ENCODE results near the gene MAP2K6. TPM values are rescaled to one million over a fixed set of nuclear protein-coding genes. Genes with fewer than 3 reads are reported as not detected.

MAP2K6 gene
- total and polyA plus RNA-seq, 4 experiments from 2014 or later, result 14.5 to 21.3 (median 17.4) TPM

- no peak overlapping the region for H3K4me3 ChIP-seq (ENCODE audit: low read length in 2 of 2)
- H3K4me1 ChIP-seq (ENCODE audit: insufficient read depth, low read length), result peaks cover 20% of the 10 kb centered on the region
- no peaks in the 10 kb centered on the region for H3K9me3 Mint-ChIP-seq
- H3K4me1 Mint-ChIP-seq, result peaks cover 0 to 1% (median 0%) of the 10 kb centered on the region in 4 donors
- ChIA-PET POLR2A (ENCODE audit: partially characterized antibody) (no interaction called here), CTCF (ENCODE audit: partially characterized antibody) (interaction anchor here (1.2 to 3.3 kb wide), 3 partner anchors 8 to 17 kb away, joined by 4 to 15 read pairs (median 4); no protein-coding TSS in a partner anchor)
- H3K36me3 Mint-ChIP-seq, result no peaks in the 10 kb centered on the region
- DNase-seq, result no peak
- peak overlapping the region in 1 of 7 donors; percentile 65 for H3K27ac Mint-ChIP-seq
- H3K36me3 ChIP-seq (ENCODE audit: insufficient read depth, low read length), result no peaks in the 10 kb centered on the region
- H3K27me3 ChIP-seq (ENCODE audit: insufficient read depth, low read length), result no peaks in the 10 kb centered on the region
- no peaks in the 10 kb centered on the region for H3K27me3 Mint-ChIP-seq
- intact Hi-C loops (cut with micrococcal nuclease), result loop anchor here (5.0 kb wide), 1 partner anchor 900 kb away; the partner anchor contains the start of gene PRKAR1A
- H3K9me3 ChIP-seq (ENCODE audit: control insufficient read depth in 1 of 2, low read length in 2 of 2), result no peaks in the 10 kb centered on the region
- no peak overlapping the region for H3K4me3 Mint-ChIP-seq
- no peak overlapping the region for H3K27ac ChIP-seq (ENCODE audit: low read depth, low read length)
Observed at GRCh38 chr17:69412251-69412671, 2.2 kb upstream of the MAP2K6 start.

DNA sequence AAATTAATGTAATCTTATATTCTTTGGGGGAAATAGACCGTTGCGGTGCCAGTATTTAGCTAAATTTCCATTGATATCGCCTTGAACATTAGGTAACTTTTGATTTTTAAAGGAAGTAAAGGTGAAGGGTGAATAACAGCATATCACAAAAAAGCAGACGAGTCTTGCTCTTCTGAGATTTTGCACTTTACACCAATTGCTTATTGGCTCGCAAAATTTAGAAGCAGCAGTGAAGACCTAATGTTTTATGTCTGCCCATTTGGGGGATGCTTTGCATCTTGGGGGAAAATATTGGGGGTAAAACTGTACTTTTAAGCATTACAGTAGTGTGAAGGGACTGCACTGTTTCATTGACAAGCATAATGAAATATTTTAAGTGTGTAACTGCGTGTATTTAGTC lies 934 bp downstream of the MAP2K6 start:
- peaks cover 42% of the 10 kb centered on the region for H3K4me1 ChIP-seq (ENCODE audit: insufficient read depth, low read length)
- no peaks in the 10 kb centered on the region for H3K9me3 Mint-ChIP-seq
- no peak overlapping the region for H3K27ac Mint-ChIP-seq
- H3K27me3 Mint-ChIP-seq, result no peaks in the 10 kb centered on the region
- no peak for DNase-seq
- no peak overlapping the region for H3K4me3 Mint-ChIP-seq
- H3K36me3 ChIP-seq (ENCODE audit: insufficient read depth, low read length), result no peaks in the 10 kb centered on the region
- CTCF ChIA-PET (ENCODE audit: partially characterized antibody), result interaction anchor here (0.7 to 3.3 kb wide), 6 partner anchors 21 to 109 kb away, joined by 3 to 29 read pairs (median 5); partner anchors contain the start of gene ABCA5
- H3K27me3 ChIP-seq (ENCODE audit: insufficient read depth, low read length), result no peaks in the 10 kb centered on the region
- H3K4me1 Mint-ChIP-seq, result peaks cover 6 to 13% (median 8%) of the 10 kb centered on the region in 4 donors
- POLR2A ChIA-PET (ENCODE audit: partially characterized antibody), result interaction anchor here (0.9 to 2.4 kb wide), 8 partner anchors 8 to 166 kb away, joined by 3 to 28 read pairs (median 3); partner anchors contain the start of gene ABCA5
- peak overlapping the region; percentile 13 to 90 for H3K4me3 ChIP-seq (ENCODE audit: low read length in 2 of 2)
- intact Hi-C loops (cut with micrococcal nuclease), result no loop called here
- H3K9me3 ChIP-seq (ENCODE audit: control insufficient read depth in 1 of 2, low read length in 2 of 2), result no peaks in the 10 kb centered on the region
- H3K27ac ChIP-seq (ENCODE audit: low read depth, low read length), result peak overlapping the region; percentile 17
- no peaks in the 10 kb centered on the region for H3K36me3 Mint-ChIP-seq

- Histone ChIP-seq H3K4me3 (ENCODE audit: low read length in 2 of 2) (no peak overlapping the region), H3K27ac (ENCODE audit: low read depth, low read length) (no peak overlapping the region), H3K27me3 (ENCODE audit: insufficient read depth, low read length) (no peaks in the 10 kb centered on the region), H3K4me1 (ENCODE audit: insufficient read depth, low read length) (peaks cover 42% of the 10 kb centered on the region), H3K36me3 (ENCODE audit: insufficient read depth, low read length) (no peaks in the 10 kb centered on the region), H3K9me3 (ENCODE audit: control insufficient read depth in 1 of 2, low read length in 2 of 2) (no peaks in the 10 kb centered on the region)
- no peaks in the 10 kb centered on the region for H3K27me3 Mint-ChIP-seq
- peaks cover 0 to 6% of the 10 kb centered on the region in 2 donors for H3K36me3 Mint-ChIP-seq
- ChIA-PET CTCF (ENCODE audit: partially characterized antibody) (no interaction called here), POLR2A (ENCODE audit: partially characterized antibody) (interaction anchor here (2.1 kb wide), 1 partner anchor 91 kb away, joined by 6 read pairs; the partner anchor contains the start of gene ABCA5)
- intact Hi-C loops (cut with micrococcal nuclease), result no loop called here
- H3K27ac Mint-ChIP-seq, result peak overlapping the region in 4 of 7 donors; percentile 61 to 86 (median 67)
- peaks cover 13 to 26% (median 22%) of the 10 kb centered on the region in 4 donors for H3K4me1 Mint-ChIP-seq
- peak overlapping the region in 5 of 8 donors; percentile 15 to 51 (median 29) for H3K4me3 Mint-ChIP-seq
- DNase-seq, result no peak
- no peaks in the 10 kb centered on the region for H3K9me3 Mint-ChIP-seq
Observed at GRCh38 chr17:69417545-69418483, 3.3 kb downstream of the MAP2K6 start.

DNA sequence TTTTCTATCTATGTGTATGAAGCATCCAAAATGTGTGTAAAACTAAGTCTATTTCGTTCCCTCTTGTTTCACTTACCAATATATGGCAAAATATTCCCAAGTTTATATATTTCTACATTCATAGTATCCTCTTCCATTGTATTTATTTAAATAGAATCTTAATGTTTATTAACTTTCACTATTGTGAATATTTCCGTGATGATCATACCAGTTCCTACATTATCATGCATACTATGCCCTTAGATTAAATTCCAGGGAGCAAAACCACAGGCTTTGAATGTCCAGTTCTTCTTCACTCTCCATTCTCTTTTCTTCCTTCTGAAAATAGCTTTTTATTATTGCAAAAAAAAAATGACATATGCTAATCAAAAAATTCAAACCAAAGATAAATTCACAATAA lies 4.0 kb downstream of the MAP2K6 start:
- Histone ChIP-seq H3K9me3 (ENCODE audit: control insufficient read depth in 1 of 2, low read length in 2 of 2) (no peaks in the 10 kb centered on the region), H3K36me3 (ENCODE audit: insufficient read depth, low read length) (no peaks in the 10 kb centered on the region), H3K4me1 (ENCODE audit: insufficient read depth, low read length) (peaks cover 47% of the 10 kb centered on the region), H3K4me3 (ENCODE audit: low read length in 2 of 2) (no peak overlapping the region), H3K27ac (ENCODE audit: low read depth, low read length) (no peak overlapping the region), H3K27me3 (ENCODE audit: insufficient read depth, low read length) (no peaks in the 10 kb centered on the region)
- Mint-ChIP-seq H3K4me3 (peak overlapping the region in 2 of 8 donors; percentile 50 to 51), H3K36me3 (peaks cover 0 to 9% of the 10 kb centered on the region in 2 donors), H3K27ac (peak overlapping the region in 2 of 7 donors; percentile 61 to 65), H3K4me1 (peaks cover 20 to 33% (median 29%) of the 10 kb centered on the region in 4 donors), H3K9me3 (no peaks in the 10 kb centered on the region), H3K27me3 (no peaks in the 10 kb centered on the region)
- ChIA-PET POLR2A (ENCODE audit: partially characterized antibody) (interaction anchor here (2.1 kb wide), 1 partner anchor 92 kb away, joined by 6 read pairs; the partner anchor contains the start of gene ABCA5), CTCF (ENCODE audit: partially characterized antibody) (no interaction called here)
- intact Hi-C loops (cut with micrococcal nuclease), result no loop called here
- DNase-seq, result no peak

DNA sequence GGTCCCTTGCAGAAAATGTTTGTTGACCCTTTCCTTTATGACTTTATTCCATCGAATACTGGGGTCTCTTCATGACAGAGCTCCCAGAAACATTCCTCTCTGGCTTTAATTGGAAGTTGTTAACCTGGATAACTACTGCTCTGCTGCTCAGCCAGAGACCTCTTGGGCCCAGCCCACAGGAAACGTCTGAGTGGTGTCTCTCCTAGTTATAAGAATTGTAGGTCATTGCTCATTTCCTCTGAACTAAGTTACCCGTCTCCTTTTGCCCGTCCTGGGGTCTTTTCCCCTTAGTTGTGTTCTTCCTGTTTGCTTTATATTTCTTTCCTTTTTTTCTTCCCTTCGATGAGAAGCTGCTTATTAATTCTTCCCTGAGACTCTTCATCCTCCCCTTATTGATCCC lies 9.0 kb downstream of the MAP2K6 start:
- peak overlapping the region in 5 of 7 donors; percentile 33 to 79 (median 54) for H3K27ac Mint-ChIP-seq
- H3K9me3 ChIP-seq (ENCODE audit: control insufficient read depth in 1 of 2, low read length in 2 of 2), result no peaks in the 10 kb centered on the region
- no peak overlapping the region for H3K27ac ChIP-seq (ENCODE audit: low read depth, low read length)
- peaks cover 22% of the 10 kb centered on the region for H3K4me1 ChIP-seq (ENCODE audit: insufficient read depth, low read length)
- no peak for DNase-seq
- H3K36me3 ChIP-seq (ENCODE audit: insufficient read depth, low read length), result no peaks in the 10 kb centered on the region
- peaks cover 36 to 68% (median 55%) of the 10 kb centered on the region in 4 donors for H3K4me1 Mint-ChIP-seq
- peaks cover 2 to 20% of the 10 kb centered on the region in 2 donors for H3K36me3 Mint-ChIP-seq
- intact Hi-C loops (cut with micrococcal nuclease), result no loop called here
- ChIA-PET POLR2A (ENCODE audit: partially characterized antibody) (interaction anchor here (0.7 to 2.5 kb wide), 3 partner anchors 9 to 97 kb away, joined by 3 to 14 read pairs (median 4); partner anchors contain the start of gene MAP2K6), CTCF (ENCODE audit: partially characterized antibody) (interaction anchor here (0.8 to 2.8 kb wide), 2 partner anchors 14 to 29 kb away, joined by 3 to 8 read pairs; no protein-coding TSS in a partner anchor)
- no peaks in the 10 kb centered on the region for H3K27me3 Mint-ChIP-seq
- no peak overlapping the region for H3K4me3 ChIP-seq (ENCODE audit: low read length in 2 of 2)
- H3K9me3 Mint-ChIP-seq, result no peaks in the 10 kb centered on the region
- peak overlapping the region in 6 of 8 donors; percentile 12 to 70 (median 42) for H3K4me3 Mint-ChIP-seq
- no peaks in the 10 kb centered on the region for H3K27me3 ChIP-seq (ENCODE audit: insufficient read depth, low read length)

DNA sequence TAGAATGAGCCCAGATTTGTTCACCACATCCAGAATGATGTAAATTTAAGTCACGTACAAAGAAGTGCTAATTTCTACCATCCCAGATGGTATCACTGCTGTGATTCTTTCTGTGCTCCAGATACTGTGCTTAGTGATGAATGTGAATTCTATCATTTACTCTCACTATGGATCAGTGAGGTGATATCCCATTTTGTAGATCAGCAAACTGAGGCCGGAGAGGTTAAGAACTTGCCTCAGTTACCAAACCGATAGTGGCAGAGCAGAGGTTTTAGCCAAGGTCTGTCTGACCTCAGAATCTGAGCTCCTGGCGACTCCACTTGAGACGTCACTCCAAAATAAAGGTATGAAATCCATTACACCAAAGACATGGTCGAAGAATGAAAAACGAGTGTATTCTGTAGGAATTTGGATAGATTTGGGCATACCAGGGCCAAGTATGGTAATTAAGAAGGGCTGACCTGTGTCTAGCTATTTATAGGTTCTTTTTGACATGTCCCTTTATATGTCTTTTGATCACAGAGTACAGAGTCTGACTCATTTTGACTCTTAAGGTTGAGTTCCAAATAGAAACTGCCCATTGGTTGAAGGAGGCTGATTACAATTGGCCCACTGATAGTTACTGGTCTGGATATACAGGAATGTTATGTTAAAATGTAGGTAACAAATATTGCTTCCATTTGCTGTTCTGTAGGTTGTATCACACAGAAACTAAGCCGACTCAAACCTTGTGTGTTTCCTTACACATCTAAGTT lies 10.0 kb downstream of the MAP2K6 start:
- no peak overlapping the region for H3K27ac Mint-ChIP-seq
- no peaks in the 10 kb centered on the region for H3K27me3 Mint-ChIP-seq
- no peak overlapping the region for H3K4me3 Mint-ChIP-seq
- intact Hi-C loops (cut with micrococcal nuclease), result no loop called here
- H3K4me1 Mint-ChIP-seq, result peaks cover 37 to 71% (median 53%) of the 10 kb centered on the region in 4 donors
- H3K36me3 Mint-ChIP-seq, result peaks cover 2 to 22% of the 10 kb centered on the region in 2 donors
- CTCF ChIA-PET (ENCODE audit: partially characterized antibody), result interaction anchor here (0.8 to 2.8 kb wide), 2 partner anchors 13 to 30 kb away, joined by 3 to 8 read pairs; no protein-coding TSS in a partner anchor
- Histone ChIP-seq H3K27me3 (ENCODE audit: insufficient read depth, low read length) (no peaks in the 10 kb centered on the region), H3K36me3 (ENCODE audit: insufficient read depth, low read length) (no peaks in the 10 kb centered on the region), H3K4me3 (ENCODE audit: low read length in 2 of 2) (no peak overlapping the region), H3K4me1 (ENCODE audit: insufficient read depth, low read length) (peaks cover 13% of the 10 kb centered on the region), H3K27ac (ENCODE audit: low read depth, low read length) (no peak overlapping the region), H3K9me3 (ENCODE audit: control insufficient read depth in 1 of 2, low read length in 2 of 2) (no peaks in the 10 kb centered on the region)
- POLR2A ChIA-PET (ENCODE audit: partially characterized antibody), result interaction anchor here (0.7 to 2.5 kb wide), 2 partner anchors 10 to 35 kb away, joined by 4 to 14 read pairs; partner anchors contain the start of gene MAP2K6
- no peaks in the 10 kb centered on the region for H3K9me3 Mint-ChIP-seq
- DNase-seq, result no peak
